Neural progenitor cell (in vitro differentiated cells): ENCODE data around the gene B9D1. TPM values are rescaled to one million over a fixed set of nuclear protein-coding genes. Genes with fewer than 3 reads are reported as not detected.

Experiments
- DNase-seq: peaks from one replicate; pipeline ENCODE4 v3.0.0-alpha.2; 2016; ENCODE audit warnings: low spot score
- H2AFZ ChIP-seq: fragments of 200-600 bp; sonication (generic); replicated peaks from 2 replicates; pipeline ENCODE4 v1.6.1; 2016; ENCODE audit warnings: antibody characterized with exemption
- H3F3A ChIP-seq: fragments of 200-600 bp; sonication (generic); 2 replicates; pipeline ENCODE4 v1.6.1; 2016; ENCODE audit warnings: antibody characterized with exemption, low read depth
- H3K27ac ChIP-seq: fragments of 200-600 bp; sonication (generic); 2 replicates; pipeline ENCODE4 v1.5.1; 2016; ENCODE audit warnings: mild to moderate bottlenecking
- H3K27me3 ChIP-seq: fragments of 200-600 bp; sonication (generic); 2 replicates; pipeline ENCODE4 v1.6.1; 2016; ENCODE audit warnings: mild to moderate bottlenecking, moderate library complexity
- H3K36me3 ChIP-seq: fragments of 200-600 bp; sonication (generic); 2 replicates; pipeline ENCODE4 v1.5.1; 2016
- H3K4me1 ChIP-seq: fragments of 200-600 bp; sonication (generic); 2 replicates; pipeline ENCODE4 v1.6.1; 2016; ENCODE audit warnings: mixed run types
- H3K4me2 ChIP-seq: fragments of 200-600 bp; sonication (generic); 2 replicates; pipeline ENCODE4 v1.6.1; 2016
- H3K4me3 ChIP-seq: fragments of 200-600 bp; sonication (generic); 2 replicates; pipeline ENCODE4 v1.5.1; 2016
- H3K79me2 ChIP-seq: fragments of 200-600 bp; sonication (generic); 2 replicates; pipeline ENCODE4 v1.6.1; 2016; ENCODE audit warnings: low read depth
- H3K9ac ChIP-seq: fragments of 200-600 bp; sonication (generic); 2 replicates; pipeline ENCODE4 v1.6.1; 2016
- H3K9me3 ChIP-seq: fragments of 200-600 bp; sonication (generic); 2 replicates; pipeline ENCODE4 v1.5.1; 2016; ENCODE audit warnings: low read depth
- H4K20me1 ChIP-seq: fragments of 200-600 bp; sonication (generic); 2 replicates; pipeline ENCODE4 v1.6.1; 2016; ENCODE audit warnings: low read depth
- H3K27ac Mint-ChIP-seq: 3 replicates; pipeline ENCODE4 v1.8.0; 2021; ENCODE audit warnings: mixed read lengths
- H3K27me3 Mint-ChIP-seq: 2 replicates; pipeline ENCODE4 v1.8.0; 2022; ENCODE audit warnings: low read depth, mild to moderate bottlenecking, inconsistent platforms, moderate library complexity, mixed read lengths; ENCODE audit not compliant: insufficient read depth
- H3K36me3 Mint-ChIP-seq: 3 replicates; pipeline ENCODE4 v1.8.0; 2021; ENCODE audit warnings: mixed read lengths
- H3K4me1 Mint-ChIP-seq: 3 replicates; pipeline ENCODE4 v1.8.0; 2021; ENCODE audit warnings: mixed read lengths
- H3K4me3 Mint-ChIP-seq: 3 replicates; pipeline ENCODE4 v1.8.0; 2021; ENCODE audit warnings: mild to moderate bottlenecking, moderate library complexity, mixed read lengths
- H3K9me3 Mint-ChIP-seq: 3 replicates; pipeline ENCODE4 v1.8.0; 2020; ENCODE audit warnings: mixed read lengths
- EZH2 ChIP-seq: fragments of 200-600 bp; sonication (generic); IDR thresholded peaks from 2 replicates; pipeline ENCODE4 v1.6.1; 2017; ENCODE audit warnings: antibody characterized with exemption, mild to moderate bottlenecking, moderate library complexity
- EZH2phosphoT487 ChIP-seq: fragments of 200-600 bp; sonication (generic); IDR thresholded peaks from 2 replicates; pipeline ENCODE4 v1.6.1; 2017; ENCODE audit warnings: antibody characterized with exemption
- total RNA-seq: library from RNA; depleted of rRNA; stranded (reverse); fragments of >200 nt; gene quantifications from 2 replicates; pipeline ENCODE4 v1.2.3, GENCODE V29; 2015; ENCODE audit warnings: low replicate concordance
- TF ChIP-seq, protein P1 (sequence below): fragments of 200-600 bp; sonication (generic); IDR thresholded peaks from 2 replicates; pipeline ENCODE4 v1.5.1; 2017; ENCODE audit warnings: antibody characterized with exemption, mild to moderate bottlenecking

B9D1 gene
- total RNA-seq, 1 donor from 2014 or later: 15.1 TPM

DNA sequence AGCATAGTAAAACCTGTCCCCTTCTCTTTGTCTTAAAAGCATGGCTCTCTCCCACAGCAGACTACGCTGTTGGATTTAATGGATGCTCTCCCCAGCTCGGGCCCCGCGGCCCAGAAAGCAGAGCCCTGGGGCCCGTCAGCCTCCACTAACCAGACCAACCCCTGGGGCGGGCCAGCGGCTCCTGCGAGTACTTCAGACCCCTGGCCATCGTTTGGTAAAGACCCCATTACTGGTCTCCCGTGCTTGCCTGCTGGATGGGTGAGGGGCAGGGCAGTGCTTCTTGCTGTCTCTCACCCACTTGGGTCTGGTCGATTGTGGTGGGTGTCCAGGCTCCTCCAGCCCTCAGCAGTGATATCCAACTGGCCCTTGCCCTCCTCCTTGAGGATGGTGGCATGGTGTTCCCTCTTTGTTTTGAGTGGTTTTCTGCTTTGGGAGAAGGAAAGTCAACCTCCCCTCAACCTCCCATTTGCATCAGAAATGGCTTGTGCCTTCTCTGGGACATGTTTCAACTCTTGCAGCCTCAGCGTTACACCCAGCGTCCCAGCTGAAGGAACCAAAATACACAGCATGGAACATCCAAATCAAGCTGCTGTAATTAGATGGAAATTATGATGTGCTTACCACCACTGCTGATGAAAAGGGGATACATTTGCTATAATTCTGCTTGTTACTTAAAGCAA, 49.3 kb downstream of the B9D1 start:
- Histone ChIP-seq H3K9me3 (no peaks in the 10 kb centered on the region), H3K27ac (no peak overlapping the region), H3K79me2 (no peaks in the 10 kb centered on the region), H3F3A (peaks cover 11% of the 10 kb centered on the region), H3K9ac (no peak overlapping the region), H3K4me2 (no peak overlapping the region), H4K20me1 (peaks cover 26% of the 10 kb centered on the region), H2AFZ (no peak overlapping the region), H3K4me3 (no peak overlapping the region), H3K4me1 (peaks cover 10% of the 10 kb centered on the region), H3K27me3 (no peaks in the 10 kb centered on the region), H3K36me3 (no peaks in the 10 kb centered on the region)
- Mint-ChIP-seq H3K4me3 (no peak overlapping the region), H3K27me3 (peaks cover 3% of the 10 kb centered on the region), H3K9me3 (no peaks in the 10 kb centered on the region), H3K36me3 (peaks cover 35% of the 10 kb centered on the region), H3K27ac (no peak overlapping the region), H3K4me1 (peaks cover 55% of the 10 kb centered on the region)
- no peak for TF ChIP-seq EZH2
- TF ChIP-seq, protein P1, sequence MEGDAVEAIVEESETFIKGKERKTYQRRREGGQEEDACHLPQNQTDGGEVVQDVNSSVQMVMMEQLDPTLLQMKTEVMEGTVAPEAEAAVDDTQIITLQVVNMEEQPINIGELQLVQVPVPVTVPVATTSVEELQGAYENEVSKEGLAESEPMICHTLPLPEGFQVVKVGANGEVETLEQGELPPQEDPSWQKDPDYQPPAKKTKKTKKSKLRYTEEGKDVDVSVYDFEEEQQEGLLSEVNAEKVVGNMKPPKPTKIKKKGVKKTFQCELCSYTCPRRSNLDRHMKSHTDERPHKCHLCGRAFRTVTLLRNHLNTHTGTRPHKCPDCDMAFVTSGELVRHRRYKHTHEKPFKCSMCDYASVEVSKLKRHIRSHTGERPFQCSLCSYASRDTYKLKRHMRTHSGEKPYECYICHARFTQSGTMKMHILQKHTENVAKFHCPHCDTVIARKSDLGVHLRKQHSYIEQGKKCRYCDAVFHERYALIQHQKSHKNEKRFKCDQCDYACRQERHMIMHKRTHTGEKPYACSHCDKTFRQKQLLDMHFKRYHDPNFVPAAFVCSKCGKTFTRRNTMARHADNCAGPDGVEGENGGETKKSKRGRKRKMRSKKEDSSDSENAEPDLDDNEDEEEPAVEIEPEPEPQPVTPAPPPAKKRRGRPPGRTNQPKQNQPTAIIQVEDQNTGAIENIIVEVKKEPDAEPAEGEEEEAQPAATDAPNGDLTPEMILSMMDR: no peak
- no peak for TF ChIP-seq EZH2phosphoT487
- no peak for DNase-seq

DNA sequence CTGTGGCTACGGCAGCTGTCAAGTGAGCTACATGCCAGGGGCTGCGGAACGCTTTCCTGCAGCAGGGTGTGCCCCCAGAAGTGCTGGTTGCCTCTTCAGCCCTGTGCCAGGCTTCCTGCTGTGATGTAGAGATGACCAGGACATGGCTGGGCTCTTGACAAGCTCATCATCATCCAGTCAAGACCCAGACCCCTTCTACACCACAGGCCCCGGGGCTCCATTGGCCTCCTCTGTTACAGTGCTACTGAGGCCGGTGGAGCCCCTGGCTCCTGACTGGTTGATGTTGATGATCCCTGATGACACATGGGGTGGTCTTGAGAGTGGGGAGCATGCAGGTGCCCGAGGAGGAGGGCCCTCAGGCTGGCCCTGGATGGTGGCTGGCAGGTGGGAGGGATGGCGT, 50.1 kb downstream of the B9D1 start:
- Histone ChIP-seq H3K9ac (no peak overlapping the region), H3F3A (peaks cover 11% of the 10 kb centered on the region), H3K4me3 (no peak overlapping the region), H3K9me3 (no peaks in the 10 kb centered on the region), H3K4me2 (no peak overlapping the region), H3K79me2 (no peaks in the 10 kb centered on the region), H2AFZ (no peak overlapping the region), H3K36me3 (no peaks in the 10 kb centered on the region), H3K4me1 (peaks cover 10% of the 10 kb centered on the region), H3K27ac (no peak overlapping the region), H4K20me1 (peaks cover 26% of the 10 kb centered on the region), H3K27me3 (no peaks in the 10 kb centered on the region)
- H3K27me3 Mint-ChIP-seq: peaks cover 1% of the 10 kb centered on the region
- no peak overlapping the region for H3K4me3 Mint-ChIP-seq
- H3K9me3 Mint-ChIP-seq: no peaks in the 10 kb centered on the region
- no peak for TF ChIP-seq EZH2
- H3K36me3 Mint-ChIP-seq: peaks cover 33% of the 10 kb centered on the region
- H3K4me1 Mint-ChIP-seq: peaks cover 47% of the 10 kb centered on the region
- no peak for DNase-seq
- no peak overlapping the region for H3K27ac Mint-ChIP-seq

DNA sequence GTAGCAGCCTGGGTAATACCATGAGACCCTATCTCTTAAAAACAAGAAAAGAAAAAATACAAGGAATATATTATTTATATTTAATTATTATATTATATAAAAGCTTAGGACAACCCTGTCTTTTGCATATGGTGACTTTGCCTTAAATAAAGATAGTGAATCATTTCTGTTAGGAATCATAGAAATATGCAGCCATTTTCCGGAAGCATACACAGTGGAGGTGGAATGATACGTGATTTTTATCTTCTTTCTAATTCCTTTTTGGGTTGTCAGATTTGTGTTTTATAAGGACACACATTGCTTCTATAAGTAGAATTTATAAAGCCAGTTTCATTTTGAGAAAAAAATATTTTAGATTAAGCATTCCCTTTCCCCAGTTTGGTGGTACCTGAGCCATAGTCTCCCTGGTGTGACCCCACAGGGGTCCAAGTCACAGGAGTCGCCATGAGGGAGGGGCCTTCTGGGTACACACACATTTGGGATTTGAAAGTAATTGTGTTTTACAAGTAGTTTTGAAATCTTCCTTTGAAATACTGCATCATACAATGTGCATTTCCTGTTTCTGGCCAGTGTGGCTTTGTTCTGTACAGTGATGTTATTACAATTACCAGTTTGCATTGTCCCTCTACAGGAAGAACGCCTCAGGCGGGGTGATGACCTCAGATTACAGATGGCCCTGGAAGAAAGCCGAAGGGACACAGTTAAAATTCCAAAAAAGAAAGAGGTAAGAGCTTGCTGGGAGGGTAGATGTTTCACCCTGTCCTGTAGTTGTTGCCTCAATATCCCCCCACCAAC, 50.9 kb downstream of the B9D1 start:
- no peak overlapping the region for H3K4me3 ChIP-seq
- no peak overlapping the region for H3K4me3 Mint-ChIP-seq
- peaks cover 6% of the 10 kb centered on the region for H3F3A ChIP-seq
- no peaks in the 10 kb centered on the region for H3K36me3 ChIP-seq
- peaks cover 19% of the 10 kb centered on the region for H4K20me1 ChIP-seq
- no peak overlapping the region for H3K27ac Mint-ChIP-seq
- H3K4me2 ChIP-seq: no peak overlapping the region
- no peak overlapping the region for H2AFZ ChIP-seq
- no peaks in the 10 kb centered on the region for H3K9me3 Mint-ChIP-seq
- H3K4me1 ChIP-seq: peaks cover 2% of the 10 kb centered on the region
- H3K27me3 ChIP-seq: no peaks in the 10 kb centered on the region
- H3K4me1 Mint-ChIP-seq: peaks cover 39% of the 10 kb centered on the region
- DNase-seq: no peak
- no peaks in the 10 kb centered on the region for H3K79me2 ChIP-seq
- peaks cover 33% of the 10 kb centered on the region for H3K36me3 Mint-ChIP-seq
- TF ChIP-seq EZH2phosphoT487 (no peak), EZH2 (no peak)
- H3K9ac ChIP-seq: no peak overlapping the region
- H3K27me3 Mint-ChIP-seq: no peaks in the 10 kb centered on the region
- no peaks in the 10 kb centered on the region for H3K9me3 ChIP-seq
- no peak overlapping the region for H3K27ac ChIP-seq

DNA sequence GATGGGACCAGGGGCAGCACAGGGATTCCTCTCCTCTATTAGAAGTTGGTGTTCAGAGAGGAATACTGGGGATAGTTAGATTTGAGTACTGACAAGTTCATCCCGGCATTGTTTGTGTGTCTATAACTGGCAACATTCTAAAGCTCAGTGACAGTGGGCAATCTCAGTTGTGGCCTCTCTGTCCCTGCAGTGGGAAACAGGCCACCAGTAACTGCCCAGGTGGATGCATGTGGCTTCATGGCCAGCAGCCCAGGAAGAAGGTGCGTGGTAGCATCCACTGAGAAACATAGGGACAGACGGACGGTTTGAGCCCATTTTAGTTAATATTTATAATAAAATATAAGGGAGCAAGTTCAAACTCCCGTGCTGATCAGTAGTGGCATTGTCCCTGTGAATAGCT, 51.5 kb downstream of the B9D1 start:
- no peak overlapping the region for H3K9ac ChIP-seq
- Mint-ChIP-seq H3K9me3 (no peaks in the 10 kb centered on the region), H3K36me3 (peaks cover 33% of the 10 kb centered on the region), H3K27ac (no peak overlapping the region), H3K27me3 (peaks cover 2% of the 10 kb centered on the region), H3K4me3 (no peak overlapping the region), H3K4me1 (peaks cover 33% of the 10 kb centered on the region)
- no peaks in the 10 kb centered on the region for H3K4me1 ChIP-seq
- no peak overlapping the region for H2AFZ ChIP-seq
- H3K4me3 ChIP-seq: no peak overlapping the region
- H3K27me3 ChIP-seq: no peaks in the 10 kb centered on the region
- H4K20me1 ChIP-seq: peaks cover 17% of the 10 kb centered on the region
- no peak overlapping the region for H3K27ac ChIP-seq
- TF ChIP-seq, protein P1: no peak
- TF ChIP-seq EZH2phosphoT487: no peak
- TF ChIP-seq EZH2: no peak
- no peaks in the 10 kb centered on the region for H3K36me3 ChIP-seq
- peaks cover under 1% of the 10 kb centered on the region for H3F3A ChIP-seq
- no peak for DNase-seq
- H3K9me3 ChIP-seq: no peaks in the 10 kb centered on the region
- no peak overlapping the region for H3K4me2 ChIP-seq
- H3K79me2 ChIP-seq: peaks cover 4% of the 10 kb centered on the region
